Measurements from ENCODE around the gene PROSER3.

The PROSER3 gene

GRCh38 chr19:35712567-35713505 lies 45.1 kb upstream of the PROSER3 start:
- Histone ChIP-seq H3K27ac (replicated peaks) (no peak overlapping the region), H3K27me3 (ENCODE audit: insufficient read depth, poor library complexity, severe bottlenecking) (no peaks in the 10 kb centered on the region), H3K4me3 (replicated peaks; ENCODE audit: insufficient read depth, low read length) (no peak overlapping the region)
- no peak for TF ChIP-seq POLR2AphosphoS5 (IDR thresholded peaks at IDR 0.05; ENCODE audit: low read depth)
- TF ChIP-seq GABPA (IDR thresholded peaks at IDR 0.05; ENCODE audit: low read depth), result no peak
- TF ChIP-seq CTCF (IDR thresholded peaks at IDR 0.05; ENCODE audit: insufficient read depth, low read length), result no peak
- no peak for TF ChIP-seq REST (IDR thresholded peaks at IDR 0.05; ENCODE audit: insufficient replicate concordance, low read depth)
- TF ChIP-seq SPI1 (IDR thresholded peaks at IDR 0.05; ENCODE audit: borderline replicate concordance, low read depth), result no peak
- DNase-seq (ENCODE audit: low read depth in 1 of 2, low spot score in 1 of 2), result no peak

DNA sequence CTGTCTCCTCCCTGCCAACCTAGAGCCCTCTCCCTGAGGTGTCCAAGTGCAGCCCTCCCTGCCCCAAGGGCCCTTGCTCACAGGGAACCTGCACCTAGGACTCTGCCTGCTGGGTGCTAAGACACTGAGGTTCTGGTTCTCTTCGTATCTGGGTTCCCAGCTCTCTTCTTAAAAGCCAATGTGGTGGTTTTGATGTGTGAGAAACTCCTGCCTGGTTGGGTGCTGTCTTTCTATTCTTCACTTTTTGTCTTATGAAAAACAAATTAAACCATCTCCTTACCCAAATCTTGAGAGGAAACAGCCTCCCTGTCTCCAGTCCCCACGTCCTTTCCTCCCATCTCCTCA lies 44.5 kb upstream of the PROSER3 start:
- TF ChIP-seq CTCF (IDR thresholded peaks at IDR 0.05; ENCODE audit: insufficient read depth, low read length), result no peak
- TF ChIP-seq POLR2AphosphoS5 (IDR thresholded peaks at IDR 0.05; ENCODE audit: low read depth), result no peak
- no peak for TF ChIP-seq SPI1 (IDR thresholded peaks at IDR 0.05; ENCODE audit: borderline replicate concordance, low read depth)
- TF ChIP-seq REST (IDR thresholded peaks at IDR 0.05; ENCODE audit: insufficient replicate concordance, low read depth), result no peak
- no peak for TF ChIP-seq GABPA (IDR thresholded peaks at IDR 0.05; ENCODE audit: low read depth)
- H3K27ac ChIP-seq (replicated peaks), result no peak overlapping the region
- no peak for DNase-seq (ENCODE audit: low read depth in 1 of 2, low spot score in 1 of 2)
- no peak overlapping the region for H3K4me3 ChIP-seq (replicated peaks; ENCODE audit: insufficient read depth, low read length)
- H3K27me3 ChIP-seq (ENCODE audit: insufficient read depth, poor library complexity, severe bottlenecking), result no peaks in the 10 kb centered on the region

GRCh38 chr19:35713904-35714495 lies 44.0 kb upstream of the PROSER3 start:
- peak overlapping the region; percentile 20; the same call in 1 of the 2 replicates for H3K27ac ChIP-seq (replicated peaks)
- peak in 1 of 2 experiments; percentile 64 for DNase-seq (ENCODE audit: low read depth in 1 of 2, low spot score in 1 of 2)
- H3K4me3 ChIP-seq (replicated peaks; ENCODE audit: insufficient read depth, low read length), result no peak overlapping the region
- TF ChIP-seq GABPA (IDR thresholded peaks at IDR 0.05; ENCODE audit: low read depth) (no peak), POLR2AphosphoS5 (IDR thresholded peaks at IDR 0.05; ENCODE audit: low read depth) (no peak), SPI1 (IDR thresholded peaks at IDR 0.05; ENCODE audit: borderline replicate concordance, low read depth) (peak; percentile 62; the same call in 1 of the 2 replicates)
- H3K27me3 ChIP-seq (ENCODE audit: insufficient read depth, poor library complexity, severe bottlenecking), result no peaks in the 10 kb centered on the region
